Measurements from ENCODE around the gene GGA3. TPM values are rescaled to one million over a fixed set of nuclear protein-coding genes. Genes with fewer than 3 reads are reported as not detected.

Gene GGA3
- polyA plus RNA-seq, 1 donor (not counting 4 experiments of a cell fraction or from before 2014, with no cell fraction given) = 25.2 TPM

GRCh38 chr17:75249564-75249963, 11.8 kb downstream of the GGA3 start:
- no peaks in the 10 kb centered on the region for H3K4me1 ChIP-seq (ENCODE audit: control insufficient read depth, extremely low read depth, insufficient read depth, low read length)
- peaks cover 15% of the 10 kb centered on the region in 2 experiments for H3K36me3 ChIP-seq (ENCODE audit: control insufficient read depth in 2 of 2, extremely low read depth in 1 of 2, insufficient read depth in 2 of 2, low read length in 2 of 2)
- no peaks in the 10 kb centered on the region for H3K9me3 ChIP-seq (ENCODE audit: control insufficient read depth, low read depth, low read length)
- TF ChIP-seq EZH2 (IDR thresholded peaks at IDR 0.05; ENCODE audit: low read length) (no peak), CTCF (optimal IDR thresholded peaks at IDR 0.05 in 1 of 3, IDR thresholded peaks at IDR 0.05 in 1 of 3, conservative IDR thresholded peaks at IDR 0.05 in 1 of 3; ENCODE audit: extremely low read depth in 1 of 3, insufficient read depth in 2 of 3, low read length in 3 of 3) (no peak)
- H4K20me1 ChIP-seq (ENCODE audit: control insufficient read depth, extremely low read depth, insufficient read depth, low read length) = no peaks in the 10 kb centered on the region
- no peak overlapping the region for H3K9ac ChIP-seq (ENCODE audit: control insufficient read depth, extremely low read depth, insufficient read depth, low read length)
- no peak for FAIRE-seq
- dilution Hi-C loops (cut with MboI; ENCODE audit: extremely low pct_ligation_motif_present, low sequenced_read_pairs) = no loop called here
- H3K9me1 ChIP-seq (ENCODE audit: control insufficient read depth, extremely low read depth, insufficient read depth, low read length) = no peaks in the 10 kb centered on the region
- no peak for DNase-seq (ENCODE audit: low read depth, low spot score)
- H3K27me3 ChIP-seq (ENCODE audit: control insufficient read depth, extremely low read depth, insufficient read depth, low read length) = no peaks in the 10 kb centered on the region
- no peak overlapping the region for H3K4me2 ChIP-seq (ENCODE audit: control insufficient read depth, extremely low read depth, insufficient read depth, low read depth, low read length)
- no peak overlapping the region for H3K4me3 ChIP-seq (ENCODE audit: control insufficient read depth in 2 of 3, extremely low read depth in 1 of 3, insufficient read depth in 2 of 3, low read depth in 1 of 3, low read length in 3 of 3)
- no peak overlapping the region for H3K27ac ChIP-seq (ENCODE audit: control insufficient read depth, insufficient read depth, low read length)
- H3K79me2 ChIP-seq (ENCODE audit: control insufficient read depth, insufficient read depth, low read length) = peaks cover 42% of the 10 kb centered on the region
- no peak overlapping the region for H2AFZ ChIP-seq (ENCODE audit: control insufficient read depth, low read length)

- peaks cover 38 to 39% of the 10 kb centered on the region in 2 experiments for H3K36me3 ChIP-seq (ENCODE audit: control insufficient read depth in 2 of 2, extremely low read depth in 1 of 2, insufficient read depth in 2 of 2, low read length in 2 of 2)
- FAIRE-seq = no peak
Observed at GRCh38 chr17:75246404-75246803, 15.0 kb downstream of the GGA3 start.

More at GRCh38 chr17:75246404-75246803, 15.0 kb downstream of the GGA3 start:
- Histone ChIP-seq H3K27ac (ENCODE audit: control insufficient read depth, insufficient read depth, low read length) (no peak overlapping the region), H3K79me2 (ENCODE audit: control insufficient read depth, insufficient read depth, low read length) (peaks cover 22% of the 10 kb centered on the region), H3K9ac (ENCODE audit: control insufficient read depth, extremely low read depth, insufficient read depth, low read length) (no peak overlapping the region), H3K4me1 (ENCODE audit: control insufficient read depth, extremely low read depth, insufficient read depth, low read length) (no peaks in the 10 kb centered on the region), H3K9me3 (ENCODE audit: control insufficient read depth, low read depth, low read length) (no peaks in the 10 kb centered on the region), H2AFZ (ENCODE audit: control insufficient read depth, low read length) (no peak overlapping the region), H3K27me3 (ENCODE audit: control insufficient read depth, extremely low read depth, insufficient read depth, low read length) (no peaks in the 10 kb centered on the region), H3K4me2 (ENCODE audit: control insufficient read depth, extremely low read depth, insufficient read depth, low read depth, low read length) (no peak overlapping the region), H3K9me1 (ENCODE audit: control insufficient read depth, extremely low read depth, insufficient read depth, low read length) (no peaks in the 10 kb centered on the region), H4K20me1 (ENCODE audit: control insufficient read depth, extremely low read depth, insufficient read depth, low read length) (no peaks in the 10 kb centered on the region), H3K4me3 (ENCODE audit: control insufficient read depth in 2 of 3, extremely low read depth in 1 of 3, insufficient read depth in 2 of 3, low read depth in 1 of 3, low read length in 3 of 3) (no peak overlapping the region)
- dilution Hi-C loops (cut with MboI; ENCODE audit: extremely low pct_ligation_motif_present, low sequenced_read_pairs) = no loop called here
- no peak for DNase-seq (ENCODE audit: low read depth, low spot score)
- no peak for TF ChIP-seq EZH2 (IDR thresholded peaks at IDR 0.05; ENCODE audit: low read length)
- no peak for TF ChIP-seq CTCF (optimal IDR thresholded peaks at IDR 0.05 in 1 of 3, IDR thresholded peaks at IDR 0.05 in 1 of 3, conservative IDR thresholded peaks at IDR 0.05 in 1 of 3; ENCODE audit: extremely low read depth in 1 of 3, insufficient read depth in 2 of 3, low read length in 3 of 3)
